ENCODE data around the gene RIMS4.

GRCh38 chr20:44761423-44761822 is 48.9 kb downstream of the RIMS4 start:
- TF ChIP-seq CTCF (IDR thresholded peaks at IDR 0.05; ENCODE audit: control extremely low read depth in 1 of 3, insufficient read depth in 1 of 3, low read depth in 1 of 3, low read length in 3 of 3) (no peak), HDAC6 (IDR thresholded peaks at IDR 0.05; ENCODE audit: low read depth, low read length) (no peak)

All from H1 (cell line).